GM23248 (cell line): ENCODE results near the gene SDK2.

Experiments
- EZH2 ChIP-seq: fragments of 200-600 bp; sonication (generic); IDR thresholded peaks from 2 replicates; pipeline ENCODE4 v1.6.1; 2018; ENCODE audit warnings: antibody characterized with exemption, mild to moderate bottlenecking; ENCODE audit not compliant: insufficient read depth, poor library complexity, severe bottlenecking
- EZH2phosphoT487 ChIP-seq: fragments of 200-600 bp; sonication (generic); IDR thresholded peaks from 2 replicates; pipeline ENCODE4 v1.6.1; 2018; ENCODE audit warnings: antibody characterized with exemption, moderate library complexity, mild to moderate bottlenecking, low read depth; ENCODE audit not compliant: insufficient read depth

GRCh38 chr17:73478334-73478733 is 165.9 kb downstream of the SDK2 start:
- TF ChIP-seq EZH2phosphoT487 = no peak
- no peak for TF ChIP-seq EZH2
